Hepatocyte (in vitro differentiated cells): ENCODE results near the gene HCRTR1. TPM values are rescaled to one million over a fixed set of nuclear protein-coding genes. Genes with fewer than 3 reads are reported as not detected.

Source experiments
- DNase-seq: peaks from one replicate; pipeline ENCODE4 v3.0.0-alpha.2; 2016; ENCODE audit warnings: low spot score
- H2AFZ ChIP-seq: fragments of 200-600 bp; sonication (generic); 2 replicates; pipeline ENCODE4 v1.6.0; 2016; ENCODE audit warnings: antibody characterized with exemption, mild to moderate bottlenecking
- H3K27ac ChIP-seq: fragments of 200-600 bp; sonication (generic); 2 replicates; pipeline ENCODE4 v1.5.1; 2016; ENCODE audit warnings: mild to moderate bottlenecking
- H3K27me3 ChIP-seq: fragments of 200-600 bp; sonication (generic); 2 replicates; pipeline ENCODE4 v1.6.1; 2016
- H3K36me3 ChIP-seq: fragments of 200-600 bp; sonication (generic); replicated peaks from 2 replicates; pipeline ENCODE4 v1.5.1; 2016; ENCODE audit warnings: low read depth; ENCODE audit not compliant: insufficient read depth
- H3K4me1 ChIP-seq: fragments of 200-600 bp; sonication (generic); 2 replicates; pipeline ENCODE4 v1.5.1; 2016; ENCODE audit warnings: mild to moderate bottlenecking, moderate library complexity; ENCODE audit not compliant: insufficient read depth
- H3K4me2 ChIP-seq: fragments of 200-600 bp; sonication (generic); 2 replicates; pipeline ENCODE4 v1.6.0; 2016
- H3K4me3 ChIP-seq: fragments of 200-600 bp; sonication (generic); 2 replicates; pipeline ENCODE4 v1.5.1; 2016; ENCODE audit warnings: mild to moderate bottlenecking
- H3K79me2 ChIP-seq: fragments of 200-600 bp; sonication (generic); 2 replicates; pipeline ENCODE4 v1.6.0; 2017; ENCODE audit warnings: mild to moderate bottlenecking
- H3K9me2 ChIP-seq: fragments of 200-600 bp; sonication (generic); replicated peaks from 2 replicates; pipeline ENCODE4 v1.6.0; 2017; ENCODE audit warnings: mild to moderate bottlenecking; ENCODE audit not compliant: insufficient read depth
- H3K9me3 ChIP-seq: fragments of 200-600 bp; sonication (generic); 2 replicates; pipeline ENCODE4 v1.5.1; 2016; ENCODE audit warnings: low read depth, mild to moderate bottlenecking
- H4K20me1 ChIP-seq: fragments of 200-600 bp; sonication (generic); 2 replicates; pipeline ENCODE4 v1.6.0; 2016; ENCODE audit warnings: mild to moderate bottlenecking; ENCODE audit not compliant: insufficient read depth, poor library complexity, severe bottlenecking
- EZH2 ChIP-seq: fragments of 200-600 bp; sonication (generic); IDR thresholded peaks from 2 replicates; pipeline ENCODE4 v1.6.1; 2016; ENCODE audit warnings: antibody characterized with exemption, mild to moderate bottlenecking, borderline replicate concordance
- EZH2phosphoT487 ChIP-seq: fragments of 200-600 bp; sonication (generic); IDR thresholded peaks from one replicate; pipeline ENCODE4 v1.6.1; 2018; ENCODE audit warnings: antibody characterized with exemption, mild to moderate bottlenecking, low read depth, moderate library complexity; ENCODE audit not compliant: unreplicated experiment, severe bottlenecking
- WGBS: methylation state at CpG from one replicate; pipeline ENCODE4 v1.1.6; 2016; ENCODE audit warnings: low lambda C conversion rate; ENCODE audit errors: missing lambda C conversion rate; 5-methylcytosine and 5-hydroxymethylcytosine counted together
- polyA plus RNA-seq: library from polyadenylated mRNA; unstranded; fragments of >200 nt; fragmentation: Nextera tagmentation; extraction: Ambion mirVana; gene quantifications from 2 replicates; pipeline ENCODE4 v1.2.1, GENCODE V29; 2016
- total RNA-seq: library from RNA; depleted of rRNA; stranded (reverse); fragments of >200 nt; gene quantifications from 2 replicates; pipeline ENCODE4 v1.2.3, GENCODE V29; 2014
- TF ChIP-seq, protein P1 (sequence below): fragments of 200-600 bp; sonication (generic); IDR thresholded peaks from 2 replicates; pipeline ENCODE4 v1.5.1; 2016; ENCODE audit warnings: antibody characterized with exemption, mild to moderate bottlenecking; ENCODE audit not compliant: poor library complexity

The HCRTR1 gene
- total and polyA plus RNA-seq, 2 experiments from 2014 or later = not detected

DNA sequence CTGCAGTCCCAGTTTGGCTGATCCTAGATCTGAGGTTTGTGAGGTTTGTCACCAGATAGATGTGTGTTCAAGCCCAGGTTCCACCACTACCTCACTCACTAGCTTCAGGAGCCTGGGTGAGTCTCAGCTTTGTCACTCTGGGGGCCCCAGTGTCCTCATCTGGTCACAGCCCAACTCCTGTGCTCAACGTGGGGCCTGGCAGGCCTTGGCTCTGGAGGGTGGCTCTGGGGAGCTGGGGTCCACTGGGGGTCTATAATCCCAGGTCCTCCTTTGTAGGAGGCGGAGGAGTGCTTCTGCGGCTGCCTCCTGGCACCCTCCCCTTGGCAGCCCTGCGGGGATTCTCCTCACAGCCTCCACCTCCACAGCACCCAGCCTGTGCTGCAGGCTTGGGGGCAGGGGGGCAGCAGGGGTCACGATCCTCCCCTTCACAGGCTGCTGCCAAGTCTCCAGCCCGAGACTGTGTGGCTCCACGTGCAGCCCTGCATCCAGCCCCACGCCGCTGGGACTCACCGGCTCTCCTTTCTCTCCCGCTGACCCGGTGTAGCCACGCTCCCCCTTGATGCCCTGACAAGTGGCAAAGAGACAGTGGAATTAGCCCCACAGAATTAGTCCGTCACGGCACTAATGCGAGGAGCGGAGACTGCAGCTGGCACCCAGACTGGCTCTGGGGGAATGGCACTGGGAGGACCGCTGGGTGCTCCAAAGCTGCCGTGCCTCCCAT lies 49.7 kb downstream of the HCRTR1 start:
- TF ChIP-seq, protein P1, sequence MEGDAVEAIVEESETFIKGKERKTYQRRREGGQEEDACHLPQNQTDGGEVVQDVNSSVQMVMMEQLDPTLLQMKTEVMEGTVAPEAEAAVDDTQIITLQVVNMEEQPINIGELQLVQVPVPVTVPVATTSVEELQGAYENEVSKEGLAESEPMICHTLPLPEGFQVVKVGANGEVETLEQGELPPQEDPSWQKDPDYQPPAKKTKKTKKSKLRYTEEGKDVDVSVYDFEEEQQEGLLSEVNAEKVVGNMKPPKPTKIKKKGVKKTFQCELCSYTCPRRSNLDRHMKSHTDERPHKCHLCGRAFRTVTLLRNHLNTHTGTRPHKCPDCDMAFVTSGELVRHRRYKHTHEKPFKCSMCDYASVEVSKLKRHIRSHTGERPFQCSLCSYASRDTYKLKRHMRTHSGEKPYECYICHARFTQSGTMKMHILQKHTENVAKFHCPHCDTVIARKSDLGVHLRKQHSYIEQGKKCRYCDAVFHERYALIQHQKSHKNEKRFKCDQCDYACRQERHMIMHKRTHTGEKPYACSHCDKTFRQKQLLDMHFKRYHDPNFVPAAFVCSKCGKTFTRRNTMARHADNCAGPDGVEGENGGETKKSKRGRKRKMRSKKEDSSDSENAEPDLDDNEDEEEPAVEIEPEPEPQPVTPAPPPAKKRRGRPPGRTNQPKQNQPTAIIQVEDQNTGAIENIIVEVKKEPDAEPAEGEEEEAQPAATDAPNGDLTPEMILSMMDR = no peak
- TF ChIP-seq EZH2phosphoT487 (no peak), EZH2 (no peak)
- Histone ChIP-seq H3K9me3 (no peaks in the 10 kb centered on the region), H4K20me1 (no peaks in the 10 kb centered on the region), H3K4me3 (no peak overlapping the region), H3K36me3 (no peaks in the 10 kb centered on the region), H2AFZ (no peak overlapping the region), H3K27ac (no peak overlapping the region), H3K9me2 (no peaks in the 10 kb centered on the region), H3K79me2 (no peaks in the 10 kb centered on the region), H3K4me1 (peaks cover 21% of the 10 kb centered on the region), H3K4me2 (no peak overlapping the region), H3K27me3 (no peaks in the 10 kb centered on the region)
- DNase-seq = no peak
- WGBS = 91% methylated on average over 19 of the region's 19 CpGs

DNA sequence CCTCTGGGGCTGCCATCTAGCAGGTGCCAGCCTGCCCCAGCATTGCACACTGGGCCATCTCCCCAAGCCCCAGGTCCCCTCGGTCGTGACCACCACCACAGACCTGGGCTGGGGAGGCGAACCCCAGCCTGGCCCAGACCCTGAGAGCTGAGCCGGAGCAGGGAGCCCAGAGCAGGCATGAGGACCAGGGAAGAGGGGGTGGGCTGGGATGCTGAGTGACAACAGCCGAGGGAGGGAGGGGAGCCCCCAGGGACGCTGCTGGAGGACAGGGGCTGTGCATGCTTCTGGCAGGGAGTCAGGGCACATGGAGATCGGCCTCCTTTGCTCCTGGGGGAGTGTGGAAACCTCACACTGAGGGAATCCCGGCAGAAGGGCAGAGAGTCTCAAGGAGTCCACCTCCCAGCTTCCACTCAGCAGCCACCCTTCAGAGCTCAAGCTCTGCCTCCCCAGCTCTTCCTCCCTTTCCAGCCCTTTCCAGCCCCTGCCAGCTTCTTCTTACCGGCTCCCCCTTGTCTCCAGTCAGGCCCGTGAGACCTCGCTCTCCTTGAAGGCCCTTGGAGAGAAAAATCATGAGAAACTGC lies 50.9 kb downstream of the HCRTR1 start:
- 81% methylated on average over 8 of the region's 11 CpGs for WGBS
- no peak overlapping the region for H3K4me2 ChIP-seq
- no peak overlapping the region for H2AFZ ChIP-seq
- no peak for TF ChIP-seq EZH2phosphoT487
- TF ChIP-seq EZH2 = no peak
- TF ChIP-seq, protein P1 = no peak
- H4K20me1 ChIP-seq = no peaks in the 10 kb centered on the region
- no peaks in the 10 kb centered on the region for H3K9me2 ChIP-seq
- H3K4me3 ChIP-seq = no peak overlapping the region
- peaks cover 28% of the 10 kb centered on the region for H3K4me1 ChIP-seq
- H3K9me3 ChIP-seq = no peaks in the 10 kb centered on the region
- no peaks in the 10 kb centered on the region for H3K36me3 ChIP-seq
- no peaks in the 10 kb centered on the region for H3K27me3 ChIP-seq
- no peak overlapping the region for H3K27ac ChIP-seq
- DNase-seq = no peak
- no peaks in the 10 kb centered on the region for H3K79me2 ChIP-seq

DNA sequence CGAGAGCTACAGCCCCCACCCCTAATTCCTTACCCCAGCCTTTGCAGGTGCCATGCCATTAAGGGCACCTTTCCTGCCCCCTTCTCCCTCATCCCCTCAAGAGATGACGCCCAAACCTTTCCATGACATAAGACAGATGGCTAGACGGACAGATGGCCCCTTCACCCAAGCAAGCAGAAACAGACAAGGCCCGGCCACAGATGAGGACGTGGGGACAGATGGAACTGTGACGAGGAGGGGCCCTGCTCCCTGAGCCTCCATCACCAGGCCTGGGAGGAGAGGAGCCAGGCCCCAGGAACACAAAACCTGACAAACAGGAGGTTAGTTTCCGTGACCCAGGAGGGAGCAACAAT lies 51.9 kb downstream of the HCRTR1 start:
- 73% methylated on average over 7 of the region's 7 CpGs for WGBS
- Histone ChIP-seq H3K4me1 (peaks cover 28% of the 10 kb centered on the region), H2AFZ (no peak overlapping the region), H3K27me3 (no peaks in the 10 kb centered on the region), H3K4me2 (peak overlapping the region; percentile 68), H3K4me3 (no peak overlapping the region), H3K9me3 (no peaks in the 10 kb centered on the region), H4K20me1 (no peaks in the 10 kb centered on the region), H3K79me2 (no peaks in the 10 kb centered on the region), H3K36me3 (no peaks in the 10 kb centered on the region), H3K27ac (peak overlapping the region; percentile 64), H3K9me2 (no peaks in the 10 kb centered on the region)
- DNase-seq = no peak
- TF ChIP-seq EZH2phosphoT487 (no peak), EZH2 (no peak)
- TF ChIP-seq, protein P1 = no peak
